Measurements from ENCODE around the gene CHST15. TPM values are rescaled to one million over a fixed set of nuclear protein-coding genes. Genes with fewer than 3 reads are reported as not detected.

The CHST15 gene
- total and polyA plus RNA-seq, 2 of the 13 experiments (the other 11 are each of a cell fraction or from before 2014, with no cell fraction given), result 1.4 to 94.7 TPM

DNA sequence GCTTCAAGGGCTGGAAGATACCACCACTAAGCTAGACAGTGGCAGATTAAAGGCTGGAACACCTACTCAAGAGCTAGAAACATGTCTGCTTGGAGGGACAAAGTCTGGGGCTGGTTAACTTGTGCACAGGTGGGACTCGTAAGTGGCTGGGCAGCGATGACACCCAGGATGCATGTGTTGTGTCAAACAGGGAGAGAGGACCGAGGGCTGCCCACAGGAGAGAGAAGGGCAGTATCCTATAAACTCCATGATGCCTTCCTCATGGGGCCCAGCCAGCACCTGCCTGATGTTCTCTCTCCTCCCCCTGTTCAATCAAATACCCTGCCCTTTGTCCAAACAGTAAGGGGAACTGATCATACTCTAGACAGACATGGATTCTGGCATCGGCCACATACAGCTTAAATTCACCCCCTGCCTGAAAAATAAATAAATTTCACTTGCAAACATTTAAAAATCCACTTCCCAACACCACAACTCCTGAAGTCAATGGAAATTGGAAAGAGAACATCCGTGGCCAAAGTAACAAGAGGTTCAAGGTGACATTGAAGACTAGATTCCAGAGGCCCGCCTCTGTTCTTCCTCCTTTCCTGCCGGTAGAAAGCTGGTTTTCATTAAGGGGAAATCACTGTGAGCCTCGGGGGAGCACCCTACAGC lies 50.6 kb downstream of the CHST15 start:
- in situ Hi-C loops (cut with HindIII; ENCODE audit: extremely low pct_ligation_motif_present, low pct_unique_long_range_greater_than_20kb), result no loop called here
- 26% methylated on average over 7 of the region's 8 CpGs for WGBS (ENCODE audit: low lambda C conversion rate)
- TF ChIP-seq DPF2 (CRISPR knock-in tag; IDR thresholded peaks at IDR 0.05; ENCODE audit: borderline replicate concordance, low read depth), result no peak
- TF ChIP-seq SIN3A (IDR thresholded peaks at IDR 0.05; ENCODE audit: borderline replicate concordance, low read depth, low read length), result 0 out of 2 replicates have a peak, but pooled peaks have one; percentile 27
- 0 out of 2 replicates have a peak, but pooled peaks have one; percentile 17 for TF ChIP-seq SP140L (CRISPR knock-in tag; IDR thresholded peaks at IDR 0.05; ENCODE audit: borderline replicate concordance)
- TF ChIP-seq HHEX (CRISPR knock-in tag; IDR thresholded peaks at IDR 0.05), result no peak
- TF ChIP-seq, protein P1, sequence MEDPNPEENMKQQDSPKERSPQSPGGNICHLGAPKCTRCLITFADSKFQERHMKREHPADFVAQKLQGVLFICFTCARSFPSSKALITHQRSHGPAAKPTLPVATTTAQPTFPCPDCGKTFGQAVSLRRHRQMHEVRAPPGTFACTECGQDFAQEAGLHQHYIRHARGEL (CRISPR knock-in tag; IDR thresholded peaks at IDR 0.05), result no peak
- TF ChIP-seq, protein P2, sequence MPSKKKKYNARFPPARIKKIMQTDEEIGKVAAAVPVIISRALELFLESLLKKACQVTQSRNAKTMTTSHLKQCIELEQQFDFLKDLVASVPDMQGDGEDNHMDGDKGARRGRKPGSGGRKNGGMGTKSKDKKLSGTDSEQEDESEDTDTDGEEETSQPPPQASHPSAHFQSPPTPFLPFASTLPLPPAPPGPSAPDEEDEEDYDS (CRISPR knock-in tag; IDR thresholded peaks at IDR 0.05), result peak; percentile 26; the same call in 1 of the 2 replicates
- 0 out of 2 replicates have a peak, but pooled peaks have one; percentile 2 for TF ChIP-seq CEBPG (CRISPR knock-in tag; IDR thresholded peaks at IDR 0.05)
- TF ChIP-seq, protein P3, sequence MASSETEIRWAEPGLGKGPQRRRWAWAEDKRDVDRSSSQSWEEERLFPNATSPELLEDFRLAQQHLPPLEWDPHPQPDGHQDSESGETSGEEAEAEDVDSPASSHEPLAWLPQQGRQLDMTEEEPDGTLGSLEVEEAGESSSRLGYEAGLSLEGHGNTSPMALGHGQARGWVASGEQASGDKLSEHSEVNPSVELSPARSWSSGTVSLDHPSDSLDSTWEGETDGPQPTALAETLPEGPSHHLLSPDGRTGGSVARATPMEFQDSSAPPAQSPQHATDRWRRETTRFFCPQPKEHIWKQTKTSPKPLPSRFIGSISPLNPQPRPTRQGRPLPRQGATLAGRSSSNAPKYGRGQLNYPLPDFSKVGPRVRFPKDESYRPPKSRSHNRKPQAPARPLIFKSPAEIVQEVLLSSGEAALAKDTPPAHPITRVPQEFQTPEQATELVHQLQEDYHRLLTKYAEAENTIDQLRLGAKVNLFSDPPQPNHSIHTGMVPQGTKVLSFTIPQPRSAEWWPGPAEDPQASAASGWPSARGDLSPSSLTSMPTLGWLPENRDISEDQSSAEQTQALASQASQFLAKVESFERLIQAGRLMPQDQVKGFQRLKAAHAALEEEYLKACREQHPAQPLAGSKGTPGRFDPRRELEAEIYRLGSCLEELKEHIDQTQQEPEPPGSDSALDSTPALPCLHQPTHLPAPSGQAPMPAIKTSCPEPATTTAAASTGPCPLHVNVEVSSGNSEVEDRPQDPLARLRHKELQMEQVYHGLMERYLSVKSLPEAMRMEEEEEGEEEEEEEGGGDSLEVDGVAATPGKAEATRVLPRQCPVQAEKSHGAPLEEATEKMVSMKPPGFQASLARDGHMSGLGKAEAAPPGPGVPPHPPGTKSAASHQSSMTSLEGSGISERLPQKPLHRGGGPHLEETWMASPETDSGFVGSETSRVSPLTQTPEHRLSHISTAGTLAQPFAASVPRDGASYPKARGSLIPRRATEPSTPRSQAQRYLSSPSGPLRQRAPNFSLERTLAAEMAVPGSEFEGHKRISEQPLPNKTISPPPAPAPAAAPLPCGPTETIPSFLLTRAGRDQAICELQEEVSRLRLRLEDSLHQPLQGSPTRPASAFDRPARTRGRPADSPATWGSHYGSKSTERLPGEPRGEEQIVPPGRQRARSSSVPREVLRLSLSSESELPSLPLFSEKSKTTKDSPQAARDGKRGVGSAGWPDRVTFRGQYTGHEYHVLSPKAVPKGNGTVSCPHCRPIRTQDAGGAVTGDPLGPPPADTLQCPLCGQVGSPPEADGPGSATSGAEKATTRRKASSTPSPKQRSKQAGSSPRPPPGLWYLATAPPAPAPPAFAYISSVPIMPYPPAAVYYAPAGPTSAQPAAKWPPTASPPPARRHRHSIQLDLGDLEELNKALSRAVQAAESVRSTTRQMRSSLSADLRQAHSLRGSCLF (CRISPR knock-in tag; IDR thresholded peaks at IDR 0.05; ENCODE audit: borderline replicate concordance), result no peak
- TF ChIP-seq ZNF124 (CRISPR knock-in tag; IDR thresholded peaks at IDR 0.05), result 0 out of 2 replicates have a peak, but pooled peaks have one; percentile 22
- TF ChIP-seq SP1 (IDR thresholded peaks at IDR 0.05), result no peak
- TF ChIP-seq SP1 (CRISPR knock-in tag; IDR thresholded peaks at IDR 0.05), result no peak; the same call in 1 of the 2 replicates
- no peak for TF ChIP-seq JUND (CRISPR knock-in tag; IDR thresholded peaks at IDR 0.05)
- peak; percentile 95; the same call in 1 of the 2 replicates for TF ChIP-seq ESRRA (CRISPR knock-in tag; IDR thresholded peaks at IDR 0.05; ENCODE audit: low read depth)
- peak; percentile 67 for TF ChIP-seq ASH2L (IDR thresholded peaks at IDR 0.05; ENCODE audit: insufficient read length, low read depth, low read length)
- TF ChIP-seq, protein P4, sequence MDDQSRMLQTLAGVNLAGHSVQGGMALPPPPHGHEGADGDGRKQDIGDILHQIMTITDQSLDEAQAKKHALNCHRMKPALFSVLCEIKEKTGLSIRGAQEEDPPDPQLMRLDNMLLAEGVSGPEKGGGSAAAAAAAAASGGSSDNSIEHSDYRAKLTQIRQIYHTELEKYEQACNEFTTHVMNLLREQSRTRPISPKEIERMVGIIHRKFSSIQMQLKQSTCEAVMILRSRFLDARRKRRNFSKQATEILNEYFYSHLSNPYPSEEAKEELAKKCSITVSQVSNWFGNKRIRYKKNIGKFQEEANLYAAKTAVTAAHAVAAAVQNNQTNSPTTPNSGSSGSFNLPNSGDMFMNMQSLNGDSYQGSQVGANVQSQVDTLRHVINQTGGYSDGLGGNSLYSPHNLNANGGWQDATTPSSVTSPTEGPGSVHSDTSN (CRISPR knock-in tag; IDR thresholded peaks at IDR 0.05; ENCODE audit: borderline replicate concordance), result 0 out of 2 replicates have a peak, but pooled peaks have one; percentile 14
- TF ChIP-seq, protein P5, sequence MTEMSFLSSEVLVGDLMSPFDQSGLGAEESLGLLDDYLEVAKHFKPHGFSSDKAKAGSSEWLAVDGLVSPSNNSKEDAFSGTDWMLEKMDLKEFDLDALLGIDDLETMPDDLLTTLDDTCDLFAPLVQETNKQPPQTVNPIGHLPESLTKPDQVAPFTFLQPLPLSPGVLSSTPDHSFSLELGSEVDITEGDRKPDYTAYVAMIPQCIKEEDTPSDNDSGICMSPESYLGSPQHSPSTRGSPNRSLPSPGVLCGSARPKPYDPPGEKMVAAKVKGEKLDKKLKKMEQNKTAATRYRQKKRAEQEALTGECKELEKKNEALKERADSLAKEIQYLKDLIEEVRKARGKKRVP (CRISPR knock-in tag; IDR thresholded peaks at IDR 0.05), result no peak
- TF ChIP-seq NFYC (CRISPR knock-in tag; IDR thresholded peaks at IDR 0.05), result 0 out of 2 replicates have a peak, but pooled peaks have one; percentile 3

More for the DNA sequence above, 50.6 kb downstream of the CHST15 start:
- no peak overlapping the region for H2AFZ ChIP-seq (ENCODE audit: low read length)
- H4K20me1 ChIP-seq (ENCODE audit: insufficient read depth, low read length), result no peaks in the 10 kb centered on the region
- H3K9ac ChIP-seq (ENCODE audit: insufficient read depth, low read depth, low read length), result peak overlapping the region; percentile 27
- H3K27ac ChIP-seq (ENCODE audit: extremely low read length, insufficient read depth, low read length), result peak overlapping the region; percentile 74
- DNase-seq (ENCODE audit: low spot score), result no peak
- peaks cover 26 to 64% of the 10 kb centered on the region in 2 experiments for H3K36me3 ChIP-seq (replicated peaks in 1 of 2; ENCODE audit: control insufficient read depth in 1 of 2, insufficient read depth in 2 of 2, low read length in 2 of 2)
- peaks cover 30% of the 10 kb centered on the region for H3K79me2 ChIP-seq (ENCODE audit: insufficient read depth, low read length)
- H3K27me3 ChIP-seq (ENCODE audit: control insufficient read depth in 1 of 2, insufficient read depth in 2 of 2, low read length in 2 of 2), result no peaks in the 10 kb centered on the region
- TSS peak; percentile 39 for BruUV-seq (replicated peaks)
- intact Hi-C loops (cut with micrococcal nuclease; ENCODE audit: unreplicated experiment), result no loop called here
- no peak overlapping the region for H3K4me3 ChIP-seq (replicated peaks in 1 of 3; ENCODE audit: insufficient read depth in 1 of 3, low read depth in 2 of 3, low read length in 3 of 3)
- ATAC-seq, result peak; percentile 52
- no peaks in the 10 kb centered on the region for H3K9me3 ChIP-seq (ENCODE audit: low read length)
- FAIRE-seq, result no peak
- ChIA-PET POLR2A (interaction anchor here (1.0 to 2.0 kb wide), 5 partner anchors 20 to 49 kb away, joined by 3 to 11 read pairs (median 3); no protein-coding TSS in a partner anchor), CTCF (ENCODE audit: low intra/inter-chr PET ratio, low total read pairs) (no interaction called here)
- H3K4me2 ChIP-seq (ENCODE audit: low read depth, low read length), result peak overlapping the region; percentile 19; the same call in 1 of the 2 replicates
- H3K4me1 ChIP-seq (ENCODE audit: insufficient read depth, low read length), result peaks cover 93% of the 10 kb centered on the region

Measured in HepG2 (cell line).